GM21423 (cell line): ENCODE results near the gene KPNA3.
"Not testable (repeated sequence)": the region's sequence is repeated elsewhere in the genome, so short reads cannot be mapped to it uniquely, and the experiment has no call there.

Source experiments
- ATAC-seq: cut with Tn5 transposase; IDR thresholded peaks from one replicate; pipeline ENCODE4 v1.9.1; 2021; ENCODE audit warnings: mild to moderate bottlenecking, moderate library complexity; ENCODE audit not compliant: unreplicated experiment

KPNA3 gene

GRCh38 chr13:49754146-49754545 is 38.3 kb downstream of the KPNA3 start:
- ATAC-seq, result no peak

GRCh38 chr13:49749848-49750247 is 42.6 kb downstream of the KPNA3 start:
- ATAC-seq, result no peak

GRCh38 chr13:49746111-49746510 is 46.4 kb downstream of the KPNA3 start:
- ATAC-seq, result no peak

GRCh38 chr13:49740870-49741269 is 51.6 kb downstream of the KPNA3 start:
- no peak for ATAC-seq

- ATAC-seq, result no peak
Measured at GRCh38 chr13:49739498-49740187, 52.8 kb downstream of the KPNA3 start.

GRCh38 chr13:49733181-49733951 is 59.1 kb downstream of the KPNA3 start:
- no peak for ATAC-seq

- ATAC-seq, result no peak
Measured at GRCh38 chr13:49731766-49732165, 60.7 kb downstream of the KPNA3 start.

GRCh38 chr13:49716615-49717014 is 75.9 kb downstream of the KPNA3 start:
- ATAC-seq, result no peak

GRCh38 chr13:49714757-49715156 is 77.7 kb downstream of the KPNA3 start:
- no peak for ATAC-seq

GRCh38 chr13:49711218-49711863 is 81.1 kb downstream of the KPNA3 start:
- no peak for ATAC-seq

- ATAC-seq, result not testable (repeated sequence)
Measured at GRCh38 chr13:49704264-49704663, 88.2 kb downstream of the KPNA3 start.

GRCh38 chr13:49701491-49701890 is 91.0 kb downstream of the KPNA3 start:
- ATAC-seq, result no peak

GRCh38 chr13:49697468-49697867 is 95.0 kb downstream of the KPNA3 start:
- ATAC-seq, result no peak

GRCh38 chr13:49694446-49694845 is 98.0 kb downstream of the KPNA3 start:
- no peak for ATAC-seq

- no peak for ATAC-seq
Measured at GRCh38 chr13:49693877-49694276, 98.6 kb downstream of the KPNA3 start.

- no peak for ATAC-seq
Measured at GRCh38 chr13:49693191-49693733, 99.2 kb downstream of the KPNA3 start.

GRCh38 chr13:49690995-49691784 is 101.3 kb downstream of the KPNA3 start, which contains the start of gene EBPL:
Gene EBPL (minus strand): TSS chr13:49691486. CDS start chr13:49691424, 62 bp downstream.
- peak; percentile 97 for ATAC-seq

- peak; percentile 11 for ATAC-seq
Measured at GRCh38 chr13:49690133-49690994, 102.1 kb downstream of the KPNA3 start.

- ATAC-seq, result no peak
Measured at GRCh38 chr13:49683489-49683888, 109.0 kb downstream of the KPNA3 start.
